Astrocyte of the cerebellum (primary cell): ENCODE measurements around the gene ALPL.

Source experiments
- DNase-seq: peaks from one replicate; pipeline ENCODE4 v3.0.0-alpha.2; 2011; ENCODE audit warnings: low read depth
- H3K4me3 ChIP-seq: 2 replicates; pipeline ENCODE4 v1.5.1; 2011; ENCODE audit warnings: mild to moderate bottlenecking, low read depth, low read length, moderate library complexity
- CTCF ChIP-seq: IDR thresholded peaks from 2 replicates; pipeline ENCODE4 v1.5.1; 2012; ENCODE audit warnings: low read length, low read depth, moderate library complexity, mild to moderate bottlenecking; ENCODE audit errors: missing control alignments
- in situ Hi-C: cut with HindIII; loops from 2 replicates; pipeline ENCODE4 v1.10.0; 2017; ENCODE audit warnings: low sequenced_read_pairs

Gene ALPL

GRCh38 chr1:21598417-21598816 lies 89.2 kb downstream of the ALPL start:
- no peak for DNase-seq
- no peak overlapping the region for H3K4me3 ChIP-seq
- in situ Hi-C loops, result no loop called here
- TF ChIP-seq CTCF, result no peak

GRCh38 chr1:21598904-21599303 lies 89.7 kb downstream of the ALPL start:
- no peak for DNase-seq
- in situ Hi-C loops, result no loop called here
- TF ChIP-seq CTCF, result no peak
- H3K4me3 ChIP-seq, result no peak overlapping the region

GRCh38 chr1:21599402-21599801 lies 90.2 kb downstream of the ALPL start:
- in situ Hi-C loops, result no loop called here
- no peak for TF ChIP-seq CTCF
- no peak overlapping the region for H3K4me3 ChIP-seq
- DNase-seq, result no peak

- no peak overlapping the region for H3K4me3 ChIP-seq
- TF ChIP-seq CTCF, result no peak
- in situ Hi-C loops, result no loop called here
- DNase-seq, result no peak
These were observed 92.2 kb downstream of the ALPL start for GRCh38 chr1:21601278-21602048.

GRCh38 chr1:21603177-21604138 lies 94.2 kb downstream of the ALPL start:
- no peak overlapping the region for H3K4me3 ChIP-seq
- in situ Hi-C loops, result no loop called here
- no peak for TF ChIP-seq CTCF
- DNase-seq, result no peak

GRCh38 chr1:21604208-21604957 lies 95.2 kb downstream of the ALPL start:
- no peak for TF ChIP-seq CTCF
- no peak overlapping the region for H3K4me3 ChIP-seq
- in situ Hi-C loops, result no loop called here
- no peak for DNase-seq
